22Rv1 (cell line): Measurements from ENCODE around the gene ARMC2.
"Not testable (repeated sequence)": the region's sequence is repeated elsewhere in the genome, so short reads cannot be mapped to it uniquely, and the experiment has no call there.

Experiments
- CTCF ChIP-seq: fragments of 450-650 bp; IDR thresholded peaks from 2 replicates; pipeline ENCODE4 v1.5.1; 2017; ENCODE audit warnings: mild to moderate bottlenecking
- ZFX ChIP-seq: fragments of 450-650 bp; IDR thresholded peaks from 2 replicates; pipeline ENCODE4 v1.6.1; 2017; ENCODE audit warnings: antibody characterized with exemption, borderline replicate concordance

- not testable (repeated sequence) for TF ChIP-seq CTCF, ZFX
Observed at GRCh38 chr6:108978638-108979037, 130.4 kb downstream of the ARMC2 start.
